ENCODE data around the gene PACRG. TPM values are rescaled to one million over a fixed set of nuclear protein-coding genes. Genes with fewer than 3 reads are reported as not detected.

The PACRG gene
- total RNA-seq, 1 experiment from 2014 or later: not detected

GRCh38 chr6:163021054-163021453 lies 293.3 kb downstream of the PACRG start:
- H3K36me3 Mint-ChIP-seq (ENCODE audit: insufficient read depth, unreplicated experiment): peaks cover 5% of the 10 kb centered on the region

GRCh38 chr6:163023700-163024099 lies 295.9 kb downstream of the PACRG start:
- Histone ChIP-seq H3K27me3 (replicated peaks; ENCODE audit: control insufficient read depth, insufficient read depth, low read length) (no peaks in the 10 kb centered on the region), H3K4me1 (no peaks in the 10 kb centered on the region), H3K4me3 (ENCODE audit: low read depth, low read length) (no peak overlapping the region), H3K9me3 (no peaks in the 10 kb centered on the region), H3K36me3 (ENCODE audit: control insufficient read depth, insufficient read depth, low read length) (no peaks in the 10 kb centered on the region)
- Mint-ChIP-seq H3K4me1 (ENCODE audit: low read depth, unreplicated experiment) (no peaks in the 10 kb centered on the region), H3K36me3 (ENCODE audit: insufficient read depth, unreplicated experiment) (peaks cover 5% of the 10 kb centered on the region), H3K27ac (ENCODE audit: unreplicated experiment) (no peak overlapping the region), H3K27me3 (ENCODE audit: insufficient read depth, unreplicated experiment) (peaks cover 13% of the 10 kb centered on the region), H3K4me3 (ENCODE audit: unreplicated experiment) (no peak overlapping the region), H3K9me3 (ENCODE audit: unreplicated experiment) (no peaks in the 10 kb centered on the region)
- no peak for DNase-seq
- no peak for TF ChIP-seq CTCF (IDR thresholded peaks at IDR 0.05; ENCODE audit: insufficient read depth in 1 of 2, low read depth in 1 of 2, low read length in 1 of 2, severe bottlenecking in 1 of 2, unreplicated experiment in 1 of 2)
- BruUV-seq (replicated peaks): no TSS peak
- intact Hi-C loops (cut with micrococcal nuclease; ENCODE audit: unreplicated experiment): no loop called here
- CTCF ChIA-PET: no interaction called here
- POLR2A ChIA-PET: no interaction called here

More at GRCh38 chr6:163021054-163021453, 293.3 kb downstream of the PACRG start:
- Mint-ChIP-seq H3K27me3 (ENCODE audit: insufficient read depth, unreplicated experiment) (peaks cover 18% of the 10 kb centered on the region), H3K9me3 (ENCODE audit: unreplicated experiment) (no peaks in the 10 kb centered on the region), H3K27ac (ENCODE audit: unreplicated experiment) (no peak overlapping the region), H3K4me3 (ENCODE audit: unreplicated experiment) (no peak overlapping the region), H3K4me1 (ENCODE audit: low read depth, unreplicated experiment) (no peaks in the 10 kb centered on the region)
- no TSS peak for BruUV-seq (replicated peaks)
- H3K27me3 ChIP-seq (replicated peaks; ENCODE audit: control insufficient read depth, insufficient read depth, low read length): no peaks in the 10 kb centered on the region
- TF ChIP-seq CTCF (IDR thresholded peaks at IDR 0.05; ENCODE audit: insufficient read depth in 1 of 2, low read depth in 1 of 2, low read length in 1 of 2, severe bottlenecking in 1 of 2, unreplicated experiment in 1 of 2): no peak
- DNase-seq: no peak
- H3K36me3 ChIP-seq (ENCODE audit: control insufficient read depth, insufficient read depth, low read length): no peaks in the 10 kb centered on the region
- ChIA-PET CTCF (no interaction called here), POLR2A (no interaction called here)
- H3K9me3 ChIP-seq: no peaks in the 10 kb centered on the region
- H3K4me3 ChIP-seq (ENCODE audit: low read depth, low read length): no peak overlapping the region
- H3K4me1 ChIP-seq: no peaks in the 10 kb centered on the region
- intact Hi-C loops (cut with micrococcal nuclease; ENCODE audit: unreplicated experiment): no loop called here

- no TSS peak for BruUV-seq (replicated peaks)
- H3K4me1 Mint-ChIP-seq (ENCODE audit: low read depth, unreplicated experiment): no peaks in the 10 kb centered on the region
- no peaks in the 10 kb centered on the region for H3K9me3 ChIP-seq
- ChIA-PET POLR2A (no interaction called here), CTCF (interaction anchor here (0.5 kb wide), 1 partner anchor 9 kb away, joined by 3 read pairs; no protein-coding TSS in a partner anchor)
- H3K27me3 ChIP-seq (replicated peaks; ENCODE audit: control insufficient read depth, insufficient read depth, low read length): no peaks in the 10 kb centered on the region
- H3K36me3 Mint-ChIP-seq (ENCODE audit: insufficient read depth, unreplicated experiment): no peaks in the 10 kb centered on the region
- H3K9me3 Mint-ChIP-seq (ENCODE audit: unreplicated experiment): no peaks in the 10 kb centered on the region
- H3K4me1 ChIP-seq: no peaks in the 10 kb centered on the region
- no peak overlapping the region for H3K4me3 ChIP-seq (ENCODE audit: low read depth, low read length)
- H3K27ac Mint-ChIP-seq (ENCODE audit: unreplicated experiment): no peak overlapping the region
- H3K4me3 Mint-ChIP-seq (ENCODE audit: unreplicated experiment): no peak overlapping the region
- no peaks in the 10 kb centered on the region for H3K36me3 ChIP-seq (ENCODE audit: control insufficient read depth, insufficient read depth, low read length)
- TF ChIP-seq CTCF (IDR thresholded peaks at IDR 0.05; ENCODE audit: insufficient read depth in 1 of 2, low read depth in 1 of 2, low read length in 1 of 2, severe bottlenecking in 1 of 2, unreplicated experiment in 1 of 2): no peak
- intact Hi-C loops (cut with micrococcal nuclease; ENCODE audit: unreplicated experiment): no loop called here
- no peaks in the 10 kb centered on the region for H3K27me3 Mint-ChIP-seq (ENCODE audit: insufficient read depth, unreplicated experiment)
- DNase-seq: no peak
Measured at GRCh38 chr6:163026893-163027292, 299.1 kb downstream of the PACRG start.

All from Caco-2 (cell line).